Activated naive CD8-positive, alpha-beta T cell treated with anti-CD3 and anti-CD28 coated beads for 36 hours (primary cell): ENCODE data around the gene TTYH2. TPM values are rescaled to one million over a fixed set of nuclear protein-coding genes. Genes with fewer than 3 reads are reported as not detected.

Experiments used
- DNase-seq: peaks from one replicate; pipeline ENCODE4 v3.0.0; 2021
- H3K27ac Mint-ChIP-seq: one replicate; pipeline ENCODE4 v1.8.0; 2022; ENCODE audit warnings: mild to moderate bottlenecking, moderate library complexity, mixed read lengths
- H3K27me3 Mint-ChIP-seq: one replicate; pipeline ENCODE4 v1.8.0; 2022; ENCODE audit warnings: mild to moderate bottlenecking, mixed read lengths
- H3K36me3 Mint-ChIP-seq: one replicate; pipeline ENCODE4 v1.8.0; 2021; ENCODE audit warnings: mild to moderate bottlenecking, mixed read lengths
- H3K4me1 Mint-ChIP-seq: one replicate; pipeline ENCODE4 v1.8.0; 2021; ENCODE audit warnings: mixed read lengths
- H3K4me3 Mint-ChIP-seq: one replicate; pipeline ENCODE4 v1.8.0; 2022; ENCODE audit warnings: mild to moderate bottlenecking, moderate library complexity, mixed read lengths
- H3K9me3 Mint-ChIP-seq: one replicate; pipeline ENCODE4 v1.8.0; 2022; ENCODE audit warnings: mixed read lengths
- total RNA-seq, 2 experiments: library from RNA; stranded (reverse); gene quantifications; one replicate each; pipeline ENCODE4 v1.2.3, GENCODE V29; 2021

Gene TTYH2, protein sequence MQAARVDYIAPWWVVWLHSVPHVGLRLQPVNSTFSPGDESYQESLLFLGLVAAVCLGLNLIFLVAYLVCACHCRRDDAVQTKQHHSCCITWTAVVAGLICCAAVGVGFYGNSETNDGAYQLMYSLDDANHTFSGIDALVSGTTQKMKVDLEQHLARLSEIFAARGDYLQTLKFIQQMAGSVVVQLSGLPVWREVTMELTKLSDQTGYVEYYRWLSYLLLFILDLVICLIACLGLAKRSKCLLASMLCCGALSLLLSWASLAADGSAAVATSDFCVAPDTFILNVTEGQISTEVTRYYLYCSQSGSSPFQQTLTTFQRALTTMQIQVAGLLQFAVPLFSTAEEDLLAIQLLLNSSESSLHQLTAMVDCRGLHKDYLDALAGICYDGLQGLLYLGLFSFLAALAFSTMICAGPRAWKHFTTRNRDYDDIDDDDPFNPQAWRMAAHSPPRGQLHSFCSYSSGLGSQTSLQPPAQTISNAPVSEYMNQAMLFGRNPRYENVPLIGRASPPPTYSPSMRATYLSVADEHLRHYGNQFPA
- 1 to 10 TPM; 5.6 to 6.5 TPM for total RNA-seq

- peaks cover 21% of the 10 kb centered on the region for H3K36me3 Mint-ChIP-seq
- peak within 1 kb of the TSS; percentile 70 for H3K27ac Mint-ChIP-seq
- H3K4me1 Mint-ChIP-seq: peaks cover 39% of the 10 kb centered on the region
- no peaks in the 10 kb centered on the region for H3K9me3 Mint-ChIP-seq
- H3K27me3 Mint-ChIP-seq: no peaks in the 10 kb centered on the region
- DNase-seq: peak; percentile 83
- peak within 1 kb of the TSS; percentile 79 for H3K4me3 Mint-ChIP-seq
Measured at GRCh38 chr17:74212913-74213791, at the start of gene TTYH2. TSS of gene TTYH2 (plus strand) at chr17:74213571. CDS start at chr17:74213588, 17 bp downstream.

- Mint-ChIP-seq H3K27ac (no peak overlapping the region), H3K4me1 (no peaks in the 10 kb centered on the region), H3K27me3 (peaks cover 25% of the 10 kb centered on the region), H3K36me3 (no peaks in the 10 kb centered on the region), H3K4me3 (no peak overlapping the region), H3K9me3 (no peaks in the 10 kb centered on the region)
- DNase-seq: no peak
Measured at GRCh38 chr17:74163836-74164235, 49.5 kb upstream of the TTYH2 start.

DNA sequence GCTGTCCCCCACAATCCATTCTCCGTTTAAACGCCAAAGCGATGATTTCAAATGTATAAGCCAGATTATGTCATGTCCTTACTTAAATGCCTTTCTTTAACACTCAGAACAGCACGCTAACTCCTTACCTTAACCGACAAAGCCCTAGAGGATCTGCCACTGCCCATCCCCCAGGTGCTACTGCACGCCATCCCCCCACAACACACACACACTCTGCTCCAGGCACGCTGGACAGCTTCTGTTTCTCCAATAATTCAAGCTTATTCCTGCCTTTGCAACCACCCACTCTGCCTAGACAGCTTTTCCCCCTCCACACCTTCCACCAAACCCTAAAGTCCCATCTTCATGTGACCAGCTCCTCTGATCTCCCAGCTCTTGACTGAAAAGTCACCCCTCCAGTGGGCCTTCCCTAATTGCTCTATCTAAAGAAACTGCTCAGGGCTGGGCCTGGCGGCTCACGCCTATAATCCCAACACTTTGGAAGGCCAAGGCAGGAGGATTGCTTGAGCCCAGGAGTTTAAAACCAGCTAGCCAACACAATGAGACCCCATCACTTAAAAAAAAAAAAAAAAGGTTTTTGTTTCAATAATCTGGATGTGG, 48.8 kb upstream of the TTYH2 start:
- no peak for DNase-seq
- Mint-ChIP-seq H3K27me3 (peaks cover 24% of the 10 kb centered on the region), H3K4me1 (no peaks in the 10 kb centered on the region), H3K9me3 (no peaks in the 10 kb centered on the region), H3K27ac (no peak overlapping the region), H3K36me3 (no peaks in the 10 kb centered on the region), H3K4me3 (no peak overlapping the region)

GRCh38 chr17:74165797-74166365, 47.5 kb upstream of the TTYH2 start:
- H3K4me3 Mint-ChIP-seq: no peak overlapping the region
- H3K9me3 Mint-ChIP-seq: no peaks in the 10 kb centered on the region
- DNase-seq: no peak
- peaks cover 22% of the 10 kb centered on the region for H3K27me3 Mint-ChIP-seq
- H3K27ac Mint-ChIP-seq: no peak overlapping the region
- H3K36me3 Mint-ChIP-seq: no peaks in the 10 kb centered on the region
- H3K4me1 Mint-ChIP-seq: no peaks in the 10 kb centered on the region

GRCh38 chr17:74170924-74171323, 42.4 kb upstream of the TTYH2 start:
- Mint-ChIP-seq H3K36me3 (no peaks in the 10 kb centered on the region), H3K4me1 (no peaks in the 10 kb centered on the region), H3K4me3 (no peak overlapping the region), H3K9me3 (no peaks in the 10 kb centered on the region), H3K27ac (no peak overlapping the region), H3K27me3 (peaks cover 26% of the 10 kb centered on the region)
- no peak for DNase-seq

GRCh38 chr17:74172700-74173099, 40.7 kb upstream of the TTYH2 start:
- Mint-ChIP-seq H3K27ac (no peak overlapping the region), H3K4me3 (no peak overlapping the region), H3K4me1 (no peaks in the 10 kb centered on the region), H3K27me3 (peaks cover 21% of the 10 kb centered on the region), H3K36me3 (no peaks in the 10 kb centered on the region), H3K9me3 (no peaks in the 10 kb centered on the region)
- DNase-seq: no peak

DNA sequence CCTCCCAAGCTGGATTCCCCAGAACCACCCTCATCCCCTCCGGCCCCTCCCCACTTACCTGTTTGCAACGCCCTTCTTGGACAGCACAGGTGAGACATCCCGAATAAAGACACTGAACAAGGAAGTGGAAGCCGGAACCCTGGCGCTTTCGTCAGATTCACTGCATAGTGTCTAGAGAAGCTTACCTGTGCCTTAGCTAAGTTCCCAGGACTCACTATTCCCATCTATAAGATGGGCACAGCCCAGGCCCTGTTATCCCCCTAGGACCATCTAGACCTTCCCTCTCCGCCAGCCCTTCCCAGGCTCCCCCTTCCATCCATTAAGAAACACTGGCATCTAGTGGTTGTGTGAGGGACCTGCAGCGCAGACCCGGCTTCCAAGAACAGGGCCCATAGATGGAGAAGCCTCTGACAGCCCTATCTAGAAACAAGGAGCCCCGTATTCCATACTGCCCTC, 36.8 kb upstream of the TTYH2 start:
- no peak overlapping the region for H3K27ac Mint-ChIP-seq
- DNase-seq: peak; percentile 37
- no peaks in the 10 kb centered on the region for H3K9me3 Mint-ChIP-seq
- no peaks in the 10 kb centered on the region for H3K36me3 Mint-ChIP-seq
- H3K4me1 Mint-ChIP-seq: no peaks in the 10 kb centered on the region
- no peak overlapping the region for H3K4me3 Mint-ChIP-seq
- peaks cover 30% of the 10 kb centered on the region for H3K27me3 Mint-ChIP-seq

GRCh38 chr17:74177018-74177450, 36.3 kb upstream of the TTYH2 start:
- no peaks in the 10 kb centered on the region for H3K36me3 Mint-ChIP-seq
- no peaks in the 10 kb centered on the region for H3K4me1 Mint-ChIP-seq
- H3K4me3 Mint-ChIP-seq: no peak overlapping the region
- H3K27me3 Mint-ChIP-seq: peaks cover 30% of the 10 kb centered on the region
- no peak overlapping the region for H3K27ac Mint-ChIP-seq
- no peaks in the 10 kb centered on the region for H3K9me3 Mint-ChIP-seq
- no peak for DNase-seq

DNA sequence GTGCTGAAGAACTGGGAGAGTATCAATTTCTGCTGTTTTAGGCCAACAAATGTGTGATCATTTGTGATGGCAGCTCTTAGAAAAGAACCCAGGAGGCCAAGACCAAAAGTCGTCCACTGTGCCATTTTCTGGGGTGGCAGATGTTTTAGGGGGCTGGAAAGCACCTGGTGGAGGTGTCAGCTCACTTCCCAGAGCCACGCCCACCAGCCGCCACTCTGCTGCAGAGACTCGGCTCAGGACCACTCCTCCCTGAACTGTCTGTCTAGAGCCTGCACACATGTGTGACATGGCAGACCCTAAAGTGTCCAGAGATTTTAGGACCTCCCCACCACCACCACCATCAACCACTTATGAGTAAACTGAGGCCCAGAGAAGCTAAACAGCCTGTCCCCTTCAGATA, 33.8 kb upstream of the TTYH2 start:
- no peaks in the 10 kb centered on the region for H3K4me1 Mint-ChIP-seq
- DNase-seq: no peak
- H3K9me3 Mint-ChIP-seq: no peaks in the 10 kb centered on the region
- no peaks in the 10 kb centered on the region for H3K36me3 Mint-ChIP-seq
- H3K27ac Mint-ChIP-seq: no peak overlapping the region
- H3K27me3 Mint-ChIP-seq: peaks cover 30% of the 10 kb centered on the region
- no peak overlapping the region for H3K4me3 Mint-ChIP-seq

- Mint-ChIP-seq H3K9me3 (no peaks in the 10 kb centered on the region), H3K36me3 (no peaks in the 10 kb centered on the region), H3K4me3 (no peak overlapping the region), H3K4me1 (no peaks in the 10 kb centered on the region), H3K27me3 (peaks cover 34% of the 10 kb centered on the region), H3K27ac (no peak overlapping the region)
- no peak for DNase-seq
Measured at GRCh38 chr17:74180336-74180735, 33.0 kb upstream of the TTYH2 start.

DNA sequence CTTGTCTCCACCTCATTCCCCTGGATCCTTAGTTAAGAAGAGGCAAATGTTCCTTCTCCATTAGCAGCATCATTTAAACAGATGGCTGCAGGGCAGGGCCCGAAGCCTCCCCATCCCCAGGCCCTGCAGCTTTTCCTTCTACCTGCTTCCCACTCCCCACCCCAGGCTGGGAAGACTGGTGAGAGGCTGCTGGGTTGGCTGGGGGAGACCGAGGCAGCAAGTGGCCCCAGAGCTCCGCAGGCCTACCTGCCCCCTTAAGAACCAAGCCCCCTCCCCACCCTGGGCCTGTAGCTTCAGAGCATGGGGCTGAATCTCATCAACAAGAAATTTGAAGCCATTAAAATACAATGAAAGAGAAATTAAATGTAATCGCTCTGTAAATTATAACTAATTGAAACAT, 32.0 kb upstream of the TTYH2 start:
- H3K27me3 Mint-ChIP-seq: peaks cover 38% of the 10 kb centered on the region

DNA sequence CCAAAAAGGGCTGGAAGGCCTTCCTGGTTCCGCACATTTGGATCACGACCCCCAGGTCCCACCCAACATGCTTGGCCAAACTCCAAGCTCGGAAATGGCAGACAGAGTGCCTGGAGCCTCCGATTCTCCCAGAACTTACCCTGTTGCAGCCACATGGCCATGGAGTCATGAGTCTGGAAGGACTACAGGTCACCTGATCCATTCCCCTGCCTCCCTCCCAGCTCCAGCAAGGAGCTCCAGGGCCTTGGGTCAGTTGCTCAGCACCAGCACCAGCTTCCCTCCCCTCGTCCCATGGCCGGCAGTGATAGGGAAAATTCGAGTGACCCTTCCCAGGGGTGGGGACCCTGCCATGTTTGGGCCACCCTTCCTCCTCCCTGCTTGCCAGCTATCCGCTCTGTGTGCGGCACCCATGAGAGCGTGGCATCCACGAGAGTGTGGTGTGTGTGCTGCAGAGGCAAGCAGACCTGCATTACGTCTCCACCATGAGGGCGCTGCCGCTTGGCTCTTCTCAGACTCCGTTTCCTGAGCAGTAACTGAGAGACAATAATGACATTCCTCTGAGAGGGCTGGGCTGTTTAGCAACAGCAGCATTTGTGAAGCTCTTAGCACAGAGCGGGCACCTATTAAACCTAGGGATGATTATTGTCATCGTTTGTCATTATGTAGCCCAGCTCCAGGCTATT, 31.2 kb upstream of the TTYH2 start:
- H3K27ac Mint-ChIP-seq: no peak overlapping the region
- no peaks in the 10 kb centered on the region for H3K9me3 Mint-ChIP-seq
- no peak overlapping the region for H3K4me3 Mint-ChIP-seq
- peaks cover 36% of the 10 kb centered on the region for H3K27me3 Mint-ChIP-seq
- no peaks in the 10 kb centered on the region for H3K4me1 Mint-ChIP-seq
- no peaks in the 10 kb centered on the region for H3K36me3 Mint-ChIP-seq
- no peak for DNase-seq

More for the DNA sequence above, 32.0 kb upstream of the TTYH2 start:
- no peaks in the 10 kb centered on the region for H3K9me3 Mint-ChIP-seq
- H3K27ac Mint-ChIP-seq: no peak overlapping the region
- H3K4me3 Mint-ChIP-seq: no peak overlapping the region
- DNase-seq: no peak
- no peaks in the 10 kb centered on the region for H3K4me1 Mint-ChIP-seq
- no peaks in the 10 kb centered on the region for H3K36me3 Mint-ChIP-seq

DNA sequence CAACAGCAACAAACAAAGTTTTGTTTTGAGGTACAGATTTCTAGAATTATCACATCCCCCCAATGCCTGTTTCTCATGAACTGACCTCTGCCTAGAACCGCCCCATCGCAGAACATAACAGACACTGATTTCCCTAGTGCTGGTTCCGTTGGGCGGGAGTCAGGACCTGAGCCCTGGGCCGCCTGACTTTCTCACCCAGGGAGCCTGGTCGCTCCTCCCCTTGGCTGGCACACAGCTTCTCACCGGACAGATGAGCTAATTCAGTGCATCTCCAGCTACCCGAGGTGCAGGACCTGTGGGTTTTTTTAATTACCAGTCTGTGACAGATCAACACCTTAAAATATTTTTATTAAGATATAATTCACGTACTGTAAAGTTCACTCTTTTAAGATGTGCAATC, 30.0 kb upstream of the TTYH2 start:
- Mint-ChIP-seq H3K4me1 (no peaks in the 10 kb centered on the region), H3K27ac (no peak overlapping the region), H3K27me3 (peaks cover 33% of the 10 kb centered on the region), H3K4me3 (no peak overlapping the region), H3K36me3 (no peaks in the 10 kb centered on the region), H3K9me3 (no peaks in the 10 kb centered on the region)
- DNase-seq: no peak

DNA sequence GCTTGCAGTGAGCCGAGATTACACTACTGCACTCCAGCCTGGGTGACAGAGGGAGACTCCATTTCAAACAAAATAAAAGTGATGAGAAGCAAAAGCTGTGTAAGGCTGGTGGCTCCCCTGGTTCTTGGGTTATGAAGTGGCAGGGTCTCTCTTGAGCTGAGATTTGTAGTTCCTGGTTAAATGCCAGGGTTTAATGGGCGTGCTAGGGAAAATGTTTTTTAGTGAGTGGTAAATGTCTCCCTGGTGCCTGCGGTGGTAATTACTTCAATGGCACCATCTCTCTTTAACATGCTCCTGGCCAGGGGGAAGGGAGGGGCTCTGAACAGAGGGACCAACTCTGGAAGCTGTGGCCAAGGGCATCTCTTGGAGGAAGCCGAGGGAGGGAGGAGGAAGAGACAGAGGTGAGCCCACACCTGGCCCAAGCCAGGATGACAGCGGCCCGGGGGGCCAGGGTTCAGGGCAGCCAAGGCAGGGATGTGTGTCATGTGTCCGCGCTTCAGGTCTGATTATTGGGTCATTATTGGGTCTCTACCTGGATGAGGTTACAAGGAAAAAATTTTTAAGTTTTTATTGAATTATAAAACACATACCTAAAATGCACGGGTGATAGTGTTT, 27.7 kb upstream of the TTYH2 start:
- H3K4me3 Mint-ChIP-seq: no peak overlapping the region
- no peaks in the 10 kb centered on the region for H3K4me1 Mint-ChIP-seq
- no peaks in the 10 kb centered on the region for H3K36me3 Mint-ChIP-seq
- H3K27me3 Mint-ChIP-seq: peaks cover 25% of the 10 kb centered on the region
- no peak overlapping the region for H3K27ac Mint-ChIP-seq
- DNase-seq: no peak
- H3K9me3 Mint-ChIP-seq: peaks cover 2% of the 10 kb centered on the region
